ENCODE results near the gene EBP.

EBP gene

DNA sequence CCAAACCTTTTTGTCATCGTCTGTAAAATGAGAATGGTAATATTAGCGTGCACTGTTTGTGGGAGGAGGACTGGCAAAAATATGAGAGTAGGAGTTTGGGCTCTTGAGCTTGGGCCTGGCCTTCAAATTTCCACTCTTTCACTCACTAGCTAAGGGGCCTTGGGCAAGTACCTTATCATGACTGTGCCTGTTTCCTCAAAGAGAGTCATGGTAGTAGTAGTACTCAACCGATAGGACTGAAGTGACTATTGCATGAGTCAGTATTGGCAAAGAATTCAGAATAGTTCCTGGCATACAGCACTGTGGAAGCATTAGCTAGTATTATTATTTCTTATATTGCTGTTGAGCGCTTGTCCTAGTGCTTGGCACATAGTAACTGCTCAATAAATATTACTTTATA lies 36.7 kb downstream of the EBP start:
- H3K4me2 ChIP-seq (ENCODE audit: low read length), result no peak overlapping the region
- no peak overlapping the region for H3K14ac ChIP-seq (ENCODE audit: low read length)
- no peaks in the 10 kb centered on the region for H3K4me1 ChIP-seq (ENCODE audit: control insufficient read depth in 1 of 2, insufficient read depth in 2 of 2, low read length in 2 of 2)
- no peak overlapping the region for H2AFZ ChIP-seq (ENCODE audit: insufficient read depth, low read length, poor library complexity)
- no peaks in the 10 kb centered on the region for H3K79me1 ChIP-seq (ENCODE audit: low read length)
- no peak overlapping the region for H3K4me3 ChIP-seq (ENCODE audit: low read depth, low read length)
- H3K23ac ChIP-seq (ENCODE audit: low read length), result no peak overlapping the region
- DNase-seq, result peak; percentile 45 to 68
- no peak overlapping the region for H2BK12ac ChIP-seq (ENCODE audit: low read length)
- peaks cover 28 to 32% of the 10 kb centered on the region in 2 experiments for H3K36me3 ChIP-seq (ENCODE audit: control insufficient read depth in 1 of 2, insufficient read depth in 2 of 2, low read length in 2 of 2)
- H3K27me3 ChIP-seq (ENCODE audit: insufficient read depth, low read length), result no peaks in the 10 kb centered on the region
- H2BK120ac ChIP-seq (ENCODE audit: insufficient read depth, low read length, poor library complexity), result no peak overlapping the region
- no CpG with 5 or more reads among the region's 4 CpGs for WGBS (ENCODE audit: extremely low coverage, insufficient coverage, insufficient read length)
- no peak overlapping the region for H4K8ac ChIP-seq (ENCODE audit: low read depth, low read length)
- no peak overlapping the region for H3K18ac ChIP-seq (ENCODE audit: low read length)
- no peak overlapping the region for H2AK5ac ChIP-seq (ENCODE audit: low read length)
- H4K12ac ChIP-seq (ENCODE audit: low read depth, low read length), result no peak overlapping the region
- H3K9ac ChIP-seq (ENCODE audit: low read length), result no peak overlapping the region
- H2BK5ac ChIP-seq (ENCODE audit: low read depth, low read length, poor library complexity), result no peak overlapping the region
- H3K4ac ChIP-seq (ENCODE audit: low read depth, low read length), result no peak overlapping the region
- H3K27ac ChIP-seq (ENCODE audit: low read depth, low read length), result no peak overlapping the region
- H4K91ac ChIP-seq (ENCODE audit: low read depth, low read length), result no peak overlapping the region
- H3K9me3 ChIP-seq (ENCODE audit: insufficient read depth, low read depth, low read length), result no peaks in the 10 kb centered on the region
- H3K79me2 ChIP-seq (ENCODE audit: control insufficient read depth, insufficient read depth, low read length, poor library complexity), result no peaks in the 10 kb centered on the region

DNA sequence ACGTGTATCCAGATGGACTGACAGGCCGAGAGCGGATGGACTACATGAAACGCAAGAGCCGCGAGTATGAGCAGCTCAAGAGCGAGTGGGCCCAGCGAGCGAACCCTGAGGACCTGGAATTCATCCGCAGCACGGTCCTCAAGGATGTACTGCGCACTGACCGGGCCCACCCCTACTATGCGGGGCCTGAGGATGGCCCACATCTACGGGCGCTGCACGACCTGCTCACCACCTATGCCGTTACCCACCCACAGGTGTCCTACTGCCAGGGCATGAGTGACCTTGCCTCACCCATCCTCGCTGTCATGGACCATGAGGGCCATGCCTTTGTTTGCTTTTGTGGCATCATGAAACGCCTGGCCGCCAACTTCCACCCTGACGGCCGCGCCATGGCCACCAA lies 38.0 kb downstream of the EBP start:
- Histone ChIP-seq H2BK120ac (ENCODE audit: insufficient read depth, low read length, poor library complexity) (no peak overlapping the region), H2BK5ac (ENCODE audit: low read depth, low read length, poor library complexity) (no peak overlapping the region), H3K4ac (ENCODE audit: low read depth, low read length) (no peak overlapping the region), H3K9me3 (ENCODE audit: insufficient read depth, low read depth, low read length) (no peaks in the 10 kb centered on the region), H3K9ac (ENCODE audit: low read length) (no peak overlapping the region), H3K4me3 (ENCODE audit: low read depth, low read length) (no peak overlapping the region), H3K14ac (ENCODE audit: low read length) (no peak overlapping the region), H2AK5ac (ENCODE audit: low read length) (no peak overlapping the region), H4K91ac (ENCODE audit: low read depth, low read length) (no peak overlapping the region), H3K4me2 (ENCODE audit: low read length) (no peak overlapping the region), H3K23ac (ENCODE audit: low read length) (no peak overlapping the region), H3K27ac (ENCODE audit: low read depth, low read length) (no peak overlapping the region), H2BK12ac (ENCODE audit: low read length) (no peak overlapping the region), H2AFZ (ENCODE audit: insufficient read depth, low read length, poor library complexity) (no peak overlapping the region), H3K79me2 (ENCODE audit: control insufficient read depth, insufficient read depth, low read length, poor library complexity) (no peaks in the 10 kb centered on the region), H3K27me3 (ENCODE audit: insufficient read depth, low read length) (no peaks in the 10 kb centered on the region), H3K36me3 (ENCODE audit: control insufficient read depth in 1 of 2, insufficient read depth in 2 of 2, low read length in 2 of 2) (peaks cover 25 to 36% of the 10 kb centered on the region in 2 experiments), H3K18ac (ENCODE audit: low read length) (no peak overlapping the region), H4K8ac (ENCODE audit: low read depth, low read length) (no peak overlapping the region), H4K12ac (ENCODE audit: low read depth, low read length) (no peak overlapping the region), H3K4me1 (ENCODE audit: control insufficient read depth in 1 of 2, insufficient read depth in 2 of 2, low read length in 2 of 2) (no peaks in the 10 kb centered on the region), H3K79me1 (ENCODE audit: low read length) (no peaks in the 10 kb centered on the region)
- no CpG with 5 or more reads among the region's 24 CpGs for WGBS (ENCODE audit: extremely low coverage, insufficient coverage, insufficient read length)
- no peak for DNase-seq

DNA sequence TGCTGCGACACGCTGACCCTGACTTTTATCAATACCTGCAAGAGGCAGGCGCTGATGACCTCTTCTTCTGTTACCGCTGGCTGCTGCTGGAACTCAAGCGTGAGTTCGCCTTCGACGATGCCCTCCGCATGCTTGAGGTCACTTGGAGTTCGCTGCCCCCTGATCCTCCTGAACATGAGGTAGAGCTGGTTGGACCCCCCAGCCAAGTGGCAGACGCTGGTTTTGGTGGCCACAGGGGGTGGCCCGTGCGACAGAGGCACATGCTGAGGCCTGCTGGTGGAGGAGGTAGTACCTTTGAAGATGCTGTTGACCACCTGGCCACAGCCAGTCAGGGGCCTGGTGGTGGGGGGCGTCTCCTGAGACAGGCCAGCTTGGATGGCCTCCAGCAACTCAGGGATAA lies 38.4 kb downstream of the EBP start:
- Histone ChIP-seq H3K9ac (ENCODE audit: low read length) (no peak overlapping the region), H3K18ac (ENCODE audit: low read length) (no peak overlapping the region), H4K12ac (ENCODE audit: low read depth, low read length) (no peak overlapping the region), H3K9me3 (ENCODE audit: insufficient read depth, low read depth, low read length) (no peaks in the 10 kb centered on the region), H3K36me3 (ENCODE audit: control insufficient read depth in 1 of 2, insufficient read depth in 2 of 2, low read length in 2 of 2) (peaks cover 25 to 34% of the 10 kb centered on the region in 2 experiments), H3K4me2 (ENCODE audit: low read length) (no peak overlapping the region), H3K79me1 (ENCODE audit: low read length) (no peaks in the 10 kb centered on the region), H3K14ac (ENCODE audit: low read length) (no peak overlapping the region), H3K79me2 (ENCODE audit: control insufficient read depth, insufficient read depth, low read length, poor library complexity) (no peaks in the 10 kb centered on the region), H3K27ac (ENCODE audit: low read depth, low read length) (no peak overlapping the region), H4K8ac (ENCODE audit: low read depth, low read length) (no peak overlapping the region), H3K27me3 (ENCODE audit: insufficient read depth, low read length) (no peaks in the 10 kb centered on the region), H3K4me1 (ENCODE audit: control insufficient read depth in 1 of 2, insufficient read depth in 2 of 2, low read length in 2 of 2) (no peaks in the 10 kb centered on the region), H3K4ac (ENCODE audit: low read depth, low read length) (no peak overlapping the region), H4K91ac (ENCODE audit: low read depth, low read length) (no peak overlapping the region), H2AK5ac (ENCODE audit: low read length) (no peak overlapping the region), H2AFZ (ENCODE audit: insufficient read depth, low read length, poor library complexity) (no peak overlapping the region), H2BK12ac (ENCODE audit: low read length) (no peak overlapping the region), H3K4me3 (ENCODE audit: low read depth, low read length) (no peak overlapping the region), H3K23ac (ENCODE audit: low read length) (no peak overlapping the region), H2BK120ac (ENCODE audit: insufficient read depth, low read length, poor library complexity) (no peak overlapping the region), H2BK5ac (ENCODE audit: low read depth, low read length, poor library complexity) (no peak overlapping the region)
- no CpG with 5 or more reads among the region's 14 CpGs for WGBS (ENCODE audit: extremely low coverage, insufficient coverage, insufficient read length)
- DNase-seq, result no peak

DNA sequence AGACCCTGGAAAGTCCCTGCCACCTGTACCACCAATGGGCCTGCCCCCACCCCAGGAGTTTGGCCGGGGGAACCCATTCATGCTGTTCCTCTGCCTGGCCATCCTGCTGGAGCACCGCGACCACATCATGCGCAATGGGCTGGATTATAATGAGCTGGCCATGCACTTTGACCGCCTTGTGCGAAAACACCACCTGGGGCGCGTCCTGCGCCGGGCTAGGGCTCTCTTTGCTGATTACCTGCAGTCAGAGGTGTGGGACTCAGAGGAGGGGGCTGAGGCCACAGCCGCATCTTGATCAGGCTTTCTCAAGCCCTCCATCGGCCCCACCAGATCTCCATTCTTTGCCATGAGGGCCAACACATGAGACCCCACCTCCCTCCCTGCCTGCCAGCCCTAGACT lies 39.1 kb downstream of the EBP start:
- Histone ChIP-seq H2AFZ (ENCODE audit: insufficient read depth, low read length, poor library complexity) (no peak overlapping the region), H2AK5ac (ENCODE audit: low read length) (no peak overlapping the region), H3K4me2 (ENCODE audit: low read length) (no peak overlapping the region), H2BK5ac (ENCODE audit: low read depth, low read length, poor library complexity) (no peak overlapping the region), H3K79me1 (ENCODE audit: low read length) (no peaks in the 10 kb centered on the region), H2BK12ac (ENCODE audit: low read length) (no peak overlapping the region), H3K4ac (ENCODE audit: low read depth, low read length) (no peak overlapping the region), H3K36me3 (ENCODE audit: control insufficient read depth in 1 of 2, insufficient read depth in 2 of 2, low read length in 2 of 2) (peaks cover 25 to 33% of the 10 kb centered on the region in 2 experiments), H3K79me2 (ENCODE audit: control insufficient read depth, insufficient read depth, low read length, poor library complexity) (no peaks in the 10 kb centered on the region), H3K18ac (ENCODE audit: low read length) (no peak overlapping the region), H4K8ac (ENCODE audit: low read depth, low read length) (no peak overlapping the region), H3K27me3 (ENCODE audit: insufficient read depth, low read length) (no peaks in the 10 kb centered on the region), H3K9ac (ENCODE audit: low read length) (no peak overlapping the region), H4K91ac (ENCODE audit: low read depth, low read length) (no peak overlapping the region), H2BK120ac (ENCODE audit: insufficient read depth, low read length, poor library complexity) (no peak overlapping the region), H3K9me3 (ENCODE audit: insufficient read depth, low read depth, low read length) (no peaks in the 10 kb centered on the region), H3K4me3 (ENCODE audit: low read depth, low read length) (no peak overlapping the region), H3K23ac (ENCODE audit: low read length) (no peak overlapping the region), H3K27ac (ENCODE audit: low read depth, low read length) (no peak overlapping the region), H3K14ac (ENCODE audit: low read length) (no peak overlapping the region), H4K12ac (ENCODE audit: low read depth, low read length) (no peak overlapping the region), H3K4me1 (ENCODE audit: control insufficient read depth in 1 of 2, insufficient read depth in 2 of 2, low read length in 2 of 2) (no peaks in the 10 kb centered on the region)
- WGBS (ENCODE audit: extremely low coverage, insufficient coverage, insufficient read length), result no CpG with 5 or more reads among the region's 12 CpGs
- no peak for DNase-seq

Measured in trophoblast cell (in vitro differentiated cells and primary cell).